Nephron progenitor cell (in vitro differentiated cells): ENCODE data around the gene AMER2.
"Not testable (repeated sequence)": the region's sequence is repeated elsewhere in the genome, so short reads cannot be mapped to it uniquely, and the experiment has no call there.

ENCODE experiments used
- DNase-seq: peaks from one replicate; pipeline ENCODE4 v3.0.0; 2021
- H3K27ac Mint-ChIP-seq: 2 replicates; pipeline ENCODE4 v1.8.0; 2021; ENCODE audit warnings: mild to moderate bottlenecking, moderate library complexity, mixed read lengths
- H3K27me3 Mint-ChIP-seq: 2 replicates; pipeline ENCODE4 v1.8.0; 2021; ENCODE audit warnings: mild to moderate bottlenecking, low read depth, mixed read lengths; ENCODE audit not compliant: poor library complexity
- H3K36me3 Mint-ChIP-seq: 2 replicates; pipeline ENCODE4 v1.8.0; 2021; ENCODE audit warnings: low read depth, mixed read lengths
- H3K4me1 Mint-ChIP-seq: 2 replicates; pipeline ENCODE4 v1.8.0; 2021; ENCODE audit warnings: mixed read lengths
- H3K4me3 Mint-ChIP-seq: 2 replicates; pipeline ENCODE4 v1.8.0; 2021; ENCODE audit warnings: mild to moderate bottlenecking, moderate library complexity, mixed read lengths
- H3K9me3 Mint-ChIP-seq: 2 replicates; pipeline ENCODE4 v1.8.0; 2021; ENCODE audit warnings: mild to moderate bottlenecking, moderate library complexity, mixed read lengths
- TF ChIP-seq, protein P1 (sequence below): fragments of 200-600 bp; sonication (generic); IDR thresholded peaks from 2 replicates; pipeline ENCODE4 v1.5.0; 2021; ENCODE audit warnings: antibody characterized with exemption

The AMER2 gene

DNA sequence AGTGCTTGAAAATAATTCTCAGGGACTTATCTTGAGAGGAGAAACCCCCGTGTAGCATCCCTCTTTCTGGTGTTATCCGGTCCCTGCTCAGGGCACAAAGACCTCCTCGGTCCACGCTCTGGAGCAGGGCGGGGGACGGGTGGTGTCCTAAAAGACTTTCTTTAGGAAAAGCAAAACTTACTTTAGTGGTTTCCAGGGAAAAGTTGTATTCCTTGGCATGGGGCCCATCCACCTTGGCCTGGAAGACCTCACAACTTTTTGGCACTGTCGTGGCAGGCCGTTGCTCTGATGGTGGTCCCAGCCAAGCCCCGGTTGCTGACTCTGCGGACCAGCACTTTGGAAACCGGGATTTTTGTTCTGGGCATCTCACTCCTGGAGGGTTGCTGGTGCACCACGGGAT is 2.7 kb downstream of the AMER2 start:
- no peak for DNase-seq
- H3K4me3 Mint-ChIP-seq, result peak overlapping the region; percentile 75
- H3K27ac Mint-ChIP-seq, result no peak overlapping the region
- TF ChIP-seq, protein P1, sequence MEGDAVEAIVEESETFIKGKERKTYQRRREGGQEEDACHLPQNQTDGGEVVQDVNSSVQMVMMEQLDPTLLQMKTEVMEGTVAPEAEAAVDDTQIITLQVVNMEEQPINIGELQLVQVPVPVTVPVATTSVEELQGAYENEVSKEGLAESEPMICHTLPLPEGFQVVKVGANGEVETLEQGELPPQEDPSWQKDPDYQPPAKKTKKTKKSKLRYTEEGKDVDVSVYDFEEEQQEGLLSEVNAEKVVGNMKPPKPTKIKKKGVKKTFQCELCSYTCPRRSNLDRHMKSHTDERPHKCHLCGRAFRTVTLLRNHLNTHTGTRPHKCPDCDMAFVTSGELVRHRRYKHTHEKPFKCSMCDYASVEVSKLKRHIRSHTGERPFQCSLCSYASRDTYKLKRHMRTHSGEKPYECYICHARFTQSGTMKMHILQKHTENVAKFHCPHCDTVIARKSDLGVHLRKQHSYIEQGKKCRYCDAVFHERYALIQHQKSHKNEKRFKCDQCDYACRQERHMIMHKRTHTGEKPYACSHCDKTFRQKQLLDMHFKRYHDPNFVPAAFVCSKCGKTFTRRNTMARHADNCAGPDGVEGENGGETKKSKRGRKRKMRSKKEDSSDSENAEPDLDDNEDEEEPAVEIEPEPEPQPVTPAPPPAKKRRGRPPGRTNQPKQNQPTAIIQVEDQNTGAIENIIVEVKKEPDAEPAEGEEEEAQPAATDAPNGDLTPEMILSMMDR, result no peak
- H3K4me1 Mint-ChIP-seq, result peaks cover 24% of the 10 kb centered on the region
- peaks cover 70% of the 10 kb centered on the region for H3K27me3 Mint-ChIP-seq
- peaks cover 9% of the 10 kb centered on the region for H3K9me3 Mint-ChIP-seq
- no peaks in the 10 kb centered on the region for H3K36me3 Mint-ChIP-seq

DNA sequence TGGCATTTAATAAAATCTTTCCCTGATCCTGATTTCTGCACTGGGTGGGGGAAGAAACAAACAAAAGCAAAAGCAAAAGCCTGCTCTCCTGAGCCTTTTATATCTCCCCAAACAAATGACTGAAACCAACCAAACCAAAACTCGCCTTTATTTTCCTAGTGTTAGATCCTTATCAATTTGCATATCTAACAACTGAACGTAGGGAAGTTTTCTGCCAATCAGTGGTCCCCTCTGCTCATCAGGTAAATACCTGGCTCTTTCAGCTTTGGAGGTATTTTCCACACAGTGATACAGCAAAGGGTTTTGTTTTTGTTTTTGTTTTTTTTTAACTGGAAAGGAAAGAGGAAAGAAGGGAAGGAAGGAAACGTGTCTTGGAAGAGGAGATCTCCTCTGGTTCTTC is 3.3 kb downstream of the AMER2 start:
- H3K9me3 Mint-ChIP-seq, result peaks cover 9% of the 10 kb centered on the region
- H3K27me3 Mint-ChIP-seq, result peaks cover 69% of the 10 kb centered on the region
- H3K4me1 Mint-ChIP-seq, result peaks cover 24% of the 10 kb centered on the region
- no peaks in the 10 kb centered on the region for H3K36me3 Mint-ChIP-seq
- no peak overlapping the region for H3K4me3 Mint-ChIP-seq
- TF ChIP-seq, protein P1, result no peak
- no peak for DNase-seq
- no peak overlapping the region for H3K27ac Mint-ChIP-seq

DNA sequence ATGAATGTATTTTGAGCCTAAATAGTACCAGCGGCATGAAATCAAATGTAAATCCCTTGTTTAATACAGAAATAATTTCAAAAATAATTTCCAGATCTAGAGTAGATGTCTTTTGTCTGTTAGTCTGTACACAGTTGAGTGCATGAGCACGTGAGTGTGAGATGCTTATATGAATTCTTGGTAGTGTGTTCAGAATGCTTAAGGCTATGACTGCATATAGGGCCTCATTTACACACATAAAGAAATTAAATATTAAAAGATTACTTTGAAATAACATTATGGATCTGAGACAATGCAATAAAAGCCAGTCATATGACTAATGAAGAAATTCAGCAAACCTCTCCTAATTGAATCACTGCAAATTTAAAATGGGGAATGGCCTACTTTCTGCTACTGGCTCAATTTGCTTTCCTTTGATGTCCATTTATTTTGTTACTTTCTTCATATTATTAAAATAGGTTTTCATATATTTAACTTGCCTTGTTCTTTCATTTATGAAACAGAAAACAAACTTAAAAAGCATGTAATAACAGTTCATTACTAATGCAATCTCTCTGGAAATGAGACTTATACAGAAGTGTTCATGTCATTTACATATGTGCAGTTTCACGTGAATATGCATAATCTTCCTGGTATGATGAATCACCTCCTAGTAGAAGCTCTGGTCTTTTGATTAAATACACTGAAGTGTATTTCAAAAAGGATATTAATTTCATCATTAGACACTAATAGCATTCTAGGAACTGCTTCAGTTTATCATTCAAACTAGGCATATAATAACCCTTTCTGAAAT is 4.5 kb downstream of the AMER2 start:
- DNase-seq, result no peak
- Mint-ChIP-seq H3K4me3 (no peak overlapping the region), H3K36me3 (no peaks in the 10 kb centered on the region), H3K27ac (no peak overlapping the region), H3K4me1 (peaks cover 15% of the 10 kb centered on the region), H3K27me3 (peaks cover 57% of the 10 kb centered on the region), H3K9me3 (peaks cover 9% of the 10 kb centered on the region)
- TF ChIP-seq, protein P1, result no peak

DNA sequence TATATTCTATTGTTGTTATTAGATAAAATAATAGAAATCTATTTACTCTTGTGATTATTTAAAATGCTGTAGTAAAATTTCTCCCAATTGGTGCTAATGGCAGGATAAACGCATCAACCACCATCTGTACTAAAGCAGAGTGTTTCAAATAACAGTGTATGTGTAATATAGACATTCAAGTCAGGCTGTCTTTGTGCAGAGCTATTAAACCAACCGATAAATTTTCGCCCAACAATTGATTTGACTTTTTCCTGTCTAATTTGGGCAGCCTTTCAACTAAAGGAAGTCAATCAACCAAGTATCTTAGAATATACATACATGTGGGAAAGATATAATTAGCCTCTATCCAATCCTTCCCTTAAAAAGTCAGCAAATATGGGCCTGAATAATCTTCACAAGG is 5.8 kb downstream of the AMER2 start:
- Mint-ChIP-seq H3K4me3 (no peak overlapping the region), H3K27me3 (peaks cover 44% of the 10 kb centered on the region), H3K36me3 (no peaks in the 10 kb centered on the region), H3K4me1 (peaks cover 2% of the 10 kb centered on the region), H3K9me3 (peaks cover 9% of the 10 kb centered on the region), H3K27ac (no peak overlapping the region)
- no peak for DNase-seq
- TF ChIP-seq, protein P1, result no peak

DNA sequence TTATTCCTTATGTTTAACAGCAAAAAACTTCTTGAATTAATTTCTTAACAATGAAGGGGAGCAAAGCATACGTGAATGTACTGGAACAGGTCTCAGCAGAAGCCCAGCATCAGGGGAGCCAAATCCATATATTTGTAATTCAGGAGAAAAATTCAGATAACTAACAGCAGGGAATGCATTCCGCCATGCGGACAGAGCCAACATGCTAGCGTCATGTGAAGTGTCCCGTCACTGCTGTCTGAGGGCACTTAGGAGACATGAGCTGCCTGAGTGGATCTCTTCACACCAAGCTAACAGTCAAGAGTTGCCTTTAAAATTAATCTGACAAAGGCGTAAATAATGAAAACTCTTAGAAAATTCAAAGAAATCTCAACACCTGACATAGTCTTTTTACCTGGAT is 6.4 kb downstream of the AMER2 start:
- H3K27me3 Mint-ChIP-seq, result peaks cover 38% of the 10 kb centered on the region
- H3K4me1 Mint-ChIP-seq, result no peaks in the 10 kb centered on the region
- no peak overlapping the region for H3K4me3 Mint-ChIP-seq
- TF ChIP-seq, protein P1, result no peak
- H3K36me3 Mint-ChIP-seq, result no peaks in the 10 kb centered on the region
- H3K27ac Mint-ChIP-seq, result no peak overlapping the region
- peaks cover 9% of the 10 kb centered on the region for H3K9me3 Mint-ChIP-seq
- DNase-seq, result no peak

DNA sequence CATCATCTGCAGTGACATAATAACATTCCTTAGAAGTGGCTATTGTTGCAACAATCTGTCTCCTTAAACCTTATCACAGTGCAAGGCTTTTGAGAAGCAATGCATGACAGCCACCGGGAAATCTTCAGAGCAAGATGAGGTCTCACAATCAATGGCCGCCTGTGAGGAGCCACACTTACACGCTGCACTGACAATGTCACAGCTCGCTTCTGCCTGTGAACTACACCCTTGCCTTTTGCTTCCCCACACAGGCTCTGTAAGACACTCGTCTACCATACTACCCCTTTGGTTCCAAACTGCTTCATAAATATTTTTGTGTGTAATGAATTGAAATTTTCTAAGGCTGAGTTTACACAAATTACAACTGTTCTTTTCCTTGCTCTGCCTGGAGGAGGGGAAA is 6.9 kb downstream of the AMER2 start:
- H3K36me3 Mint-ChIP-seq, H3K9me3 Mint-ChIP-seq, H3K27ac Mint-ChIP-seq, H3K4me1 Mint-ChIP-seq, DNase-seq, H3K4me3 Mint-ChIP-seq: not testable (repeated sequence)
- H3K27me3 Mint-ChIP-seq, result peaks cover 34% of the 10 kb centered on the region
